GM12865 (cell line): Measurements from ENCODE around the gene MYO1D.

Experiments used
- DNase-seq: peaks from one replicate; pipeline ENCODE4 v3.0.0; 2010; ENCODE audit warnings: low read depth
- H3K4me3 ChIP-seq: 2 replicates; pipeline ENCODE4 v1.5.1; 2011; ENCODE audit warnings: mild to moderate bottlenecking, low read depth, low read length, control low read depth
- TF ChIP-seq, protein P1 (sequence below): IDR thresholded peaks from 2 replicates; pipeline ENCODE4 v1.5.1; 2011; ENCODE audit warnings: low read length, control low read depth, low read depth, inconsistent platforms; ENCODE audit not compliant: insufficient read depth; ENCODE audit errors: missing control alignments

Gene MYO1D

DNA sequence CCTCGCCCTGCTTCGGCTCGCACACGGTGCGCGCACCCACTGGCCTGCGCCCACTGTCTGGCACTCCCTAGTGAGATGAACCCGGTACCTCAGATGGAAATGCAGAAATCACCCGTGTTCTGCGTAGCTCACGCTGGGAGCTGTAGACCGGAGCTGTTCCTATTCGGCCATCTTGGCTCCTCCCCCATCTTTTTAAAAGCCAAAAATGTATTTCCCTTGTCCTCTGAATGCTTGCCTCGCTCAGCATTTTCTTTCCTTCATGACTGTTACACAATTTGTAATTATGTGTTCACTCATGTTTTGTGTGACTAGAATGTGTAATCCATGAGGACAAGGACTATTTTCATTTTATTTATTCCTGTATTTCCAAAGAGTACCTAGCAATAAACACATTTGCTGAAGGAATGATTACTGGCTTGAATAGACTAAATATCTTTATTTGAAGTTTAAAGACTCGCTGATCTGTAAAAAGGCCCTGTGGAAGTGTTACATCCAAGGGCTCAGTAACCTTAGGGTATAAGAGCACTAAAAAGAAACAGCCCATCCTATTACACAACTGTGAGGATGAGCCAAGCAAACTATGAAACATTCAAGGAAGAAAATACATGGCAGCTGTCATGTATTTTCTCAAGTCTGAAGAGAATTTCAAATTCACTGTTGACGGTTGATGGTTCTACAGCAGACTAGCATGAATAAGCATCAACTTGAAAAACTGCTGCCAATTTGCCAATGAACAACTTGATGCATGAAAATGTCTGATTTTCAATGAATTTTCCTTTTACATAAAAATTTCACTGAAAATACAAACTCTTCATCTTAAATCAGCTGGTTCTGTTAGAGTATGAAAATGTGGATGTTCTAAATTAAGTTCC lies 192.6 kb downstream of the MYO1D start:
- TF ChIP-seq, protein P1, sequence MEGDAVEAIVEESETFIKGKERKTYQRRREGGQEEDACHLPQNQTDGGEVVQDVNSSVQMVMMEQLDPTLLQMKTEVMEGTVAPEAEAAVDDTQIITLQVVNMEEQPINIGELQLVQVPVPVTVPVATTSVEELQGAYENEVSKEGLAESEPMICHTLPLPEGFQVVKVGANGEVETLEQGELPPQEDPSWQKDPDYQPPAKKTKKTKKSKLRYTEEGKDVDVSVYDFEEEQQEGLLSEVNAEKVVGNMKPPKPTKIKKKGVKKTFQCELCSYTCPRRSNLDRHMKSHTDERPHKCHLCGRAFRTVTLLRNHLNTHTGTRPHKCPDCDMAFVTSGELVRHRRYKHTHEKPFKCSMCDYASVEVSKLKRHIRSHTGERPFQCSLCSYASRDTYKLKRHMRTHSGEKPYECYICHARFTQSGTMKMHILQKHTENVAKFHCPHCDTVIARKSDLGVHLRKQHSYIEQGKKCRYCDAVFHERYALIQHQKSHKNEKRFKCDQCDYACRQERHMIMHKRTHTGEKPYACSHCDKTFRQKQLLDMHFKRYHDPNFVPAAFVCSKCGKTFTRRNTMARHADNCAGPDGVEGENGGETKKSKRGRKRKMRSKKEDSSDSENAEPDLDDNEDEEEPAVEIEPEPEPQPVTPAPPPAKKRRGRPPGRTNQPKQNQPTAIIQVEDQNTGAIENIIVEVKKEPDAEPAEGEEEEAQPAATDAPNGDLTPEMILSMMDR = no peak
- no peak for DNase-seq
- H3K4me3 ChIP-seq = no peak overlapping the region

DNA sequence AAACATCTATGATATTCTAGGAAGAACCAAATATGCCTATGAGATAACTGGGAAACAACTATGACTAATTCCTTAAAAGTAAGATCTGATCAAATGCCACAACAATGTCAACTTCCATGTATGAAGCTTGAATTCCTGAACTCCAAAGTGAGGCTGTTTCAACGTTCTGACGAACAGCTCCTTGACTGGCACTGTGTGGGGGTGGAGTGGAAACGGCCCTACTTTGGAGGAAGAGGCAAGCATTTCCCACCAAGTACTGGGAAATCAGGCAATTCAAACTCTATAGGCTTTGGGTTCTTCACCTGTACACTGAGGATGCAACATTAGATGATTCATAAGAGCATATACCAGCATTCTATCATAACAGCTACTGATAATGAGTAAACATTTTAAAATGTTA lies 203.0 kb downstream of the MYO1D start:
- no peak for DNase-seq
- TF ChIP-seq, protein P1 = no peak
- H3K4me3 ChIP-seq = no peak overlapping the region

DNA sequence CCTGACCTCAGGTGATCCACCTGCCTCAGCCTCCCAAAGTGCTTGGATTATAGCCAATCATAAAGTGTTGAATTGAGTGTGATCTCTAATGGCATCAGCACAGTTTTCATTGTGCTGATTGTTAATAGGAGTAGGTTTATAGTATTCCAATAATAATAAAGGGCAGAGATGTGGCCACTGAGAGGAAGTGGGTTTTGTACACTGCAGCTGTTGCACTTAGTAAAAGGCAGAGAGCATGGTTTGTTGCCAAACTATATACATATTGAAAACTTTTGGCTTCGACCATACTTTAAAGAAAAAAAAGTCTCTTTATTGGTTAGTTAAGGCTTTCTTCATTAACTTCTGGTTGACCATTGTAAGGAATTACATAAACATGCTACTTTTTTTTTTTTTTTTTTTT lies 204.2 kb downstream of the MYO1D start:
- TF ChIP-seq, protein P1 = no peak
- no peak for DNase-seq
- H3K4me3 ChIP-seq = no peak overlapping the region

DNA sequence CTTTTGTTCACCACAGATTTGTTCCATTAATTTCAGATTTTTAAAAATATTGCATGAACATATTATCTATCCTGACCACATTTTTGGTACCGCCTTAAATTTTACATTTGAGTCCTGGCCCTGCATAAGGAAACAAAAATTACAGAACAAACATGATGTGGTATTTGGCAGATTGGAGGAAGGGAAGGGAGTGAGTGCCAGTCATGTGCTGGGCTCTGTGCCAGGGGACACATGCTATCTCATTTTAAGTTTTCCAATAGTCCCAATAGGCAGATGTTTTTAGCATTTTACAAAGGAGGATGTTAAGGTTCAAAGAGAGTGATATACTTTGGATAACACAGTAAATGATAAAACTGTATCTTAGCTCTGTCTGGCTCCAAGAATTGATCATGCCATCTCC lies 205.0 kb downstream of the MYO1D start:
- TF ChIP-seq, protein P1 = no peak
- DNase-seq = no peak
- H3K4me3 ChIP-seq = no peak overlapping the region

DNA sequence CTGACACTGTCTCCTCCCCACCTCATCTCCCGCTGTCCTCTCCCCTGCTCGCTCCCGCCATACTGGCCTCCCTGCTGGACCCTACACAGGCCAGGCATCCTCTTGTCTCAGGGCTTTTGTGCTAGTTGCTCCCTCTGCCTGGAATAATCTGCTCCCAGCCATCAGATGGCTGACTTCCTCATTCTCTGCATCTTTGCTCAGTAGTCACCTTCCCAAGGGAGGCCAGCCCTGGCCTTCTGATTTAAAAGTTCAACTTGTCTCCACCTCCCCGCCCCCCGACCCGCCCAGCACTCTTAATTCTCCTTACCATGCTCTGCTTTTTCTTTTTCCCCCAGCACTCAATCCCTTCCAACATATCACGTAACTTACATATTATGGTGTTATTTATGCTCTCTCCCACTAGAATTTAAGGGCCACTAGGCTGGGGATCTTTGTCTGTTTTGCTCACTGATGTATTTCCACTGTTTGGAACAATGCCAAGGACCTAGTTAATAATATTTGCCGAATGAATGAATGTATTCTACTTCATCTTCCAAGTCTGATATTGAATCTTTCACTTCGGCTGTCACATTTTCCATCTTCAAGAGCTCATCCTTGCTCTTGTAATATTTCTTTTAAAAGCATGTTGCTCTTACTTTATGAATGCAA lies 211.9 kb downstream of the MYO1D start:
- DNase-seq = no peak
- TF ChIP-seq, protein P1 = no peak
- H3K4me3 ChIP-seq = no peak overlapping the region

DNA sequence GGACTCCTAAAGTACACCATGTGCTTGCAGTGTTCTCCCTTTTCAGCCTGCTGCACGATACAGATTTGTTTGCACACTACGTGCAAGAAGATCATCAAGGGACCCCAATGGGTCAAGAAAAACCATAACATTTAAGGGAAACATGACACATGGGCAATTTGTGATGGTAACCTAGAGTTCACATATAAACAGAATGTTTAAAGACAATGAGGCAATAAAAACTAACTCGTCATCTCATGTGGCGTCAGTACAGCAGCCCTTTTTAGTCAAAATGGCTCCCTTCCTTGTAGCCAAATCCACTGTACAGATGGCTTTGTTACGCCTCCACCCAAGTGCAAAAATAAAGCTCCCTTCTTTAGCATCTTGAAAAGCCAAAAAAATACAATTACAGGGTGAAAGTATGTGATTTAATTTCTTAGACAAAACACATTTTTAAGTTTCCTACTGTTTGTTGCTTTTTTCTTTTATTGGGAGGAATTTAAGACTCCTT lies 216.4 kb downstream of the MYO1D start:
- no peak overlapping the region for H3K4me3 ChIP-seq
- no peak for DNase-seq
- TF ChIP-seq, protein P1 = no peak

DNA sequence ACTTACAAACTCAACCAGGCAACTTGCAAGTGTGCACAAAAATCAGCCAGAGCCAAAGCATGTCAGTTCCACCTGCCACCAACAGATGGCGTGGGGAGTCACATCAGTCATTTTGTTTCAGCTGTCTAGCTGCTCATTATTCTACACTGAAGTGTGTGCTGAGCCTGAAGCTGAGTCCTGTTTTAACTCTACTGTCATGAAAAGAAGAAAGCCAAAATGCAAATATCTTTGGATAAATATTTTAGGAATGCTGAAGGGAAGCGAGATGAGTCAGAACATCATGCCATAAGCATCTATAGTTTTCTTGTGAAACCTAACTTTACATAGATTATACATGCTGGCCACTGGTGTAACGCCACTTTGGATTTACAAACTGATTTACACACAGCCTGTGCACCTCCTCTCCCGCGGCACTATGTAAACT lies 217.5 kb downstream of the MYO1D start:
- DNase-seq = peak; percentile 81
- no peak overlapping the region for H3K4me3 ChIP-seq
- TF ChIP-seq, protein P1 = peak; percentile 95
